Bronchial epithelial cell (primary cell): ENCODE data around the gene GNB2. TPM values are rescaled to one million over a fixed set of nuclear protein-coding genes. Genes with fewer than 3 reads are reported as not detected.

ENCODE experiments used
- DNase-seq: peaks from one replicate; pipeline ENCODE4 v3.0.0-alpha.2; 2010; ENCODE audit warnings: low read depth
- FAIRE-seq: peaks from 2 replicates; lab custom pipeline; 2011; peaks lifted over from hg19 to GRCh38; lab: Jason Lieb, UNC
- H3K27me3 ChIP-seq: 2 replicates; pipeline ENCODE4 v1.5.1; 2011; ENCODE audit warnings: low read length; ENCODE audit not compliant: control insufficient read depth, insufficient read depth
- H3K36me3 ChIP-seq: 2 replicates; pipeline ENCODE4 v1.5.1; 2011; ENCODE audit warnings: low read length; ENCODE audit not compliant: control insufficient read depth, insufficient read depth
- H3K4me3 ChIP-seq: 2 replicates; pipeline ENCODE4 v1.5.1; 2011; ENCODE audit warnings: mild to moderate bottlenecking, low read depth, low read length, control low read depth
- total RNA-seq: library from RNA; depleted of rRNA; stranded (reverse); fragments of >200 nt; gene quantifications from 2 replicates; pipeline ENCODE4 v1.2.1, GENCODE V29; 2014
- TF ChIP-seq, protein P1 (sequence below): IDR thresholded peaks from 2 replicates; pipeline ENCODE4 v1.5.1; 2011; ENCODE audit warnings: mild to moderate bottlenecking, moderate library complexity, low read length, control low read depth, inconsistent platforms; ENCODE audit not compliant: insufficient read depth, severe bottlenecking

The GNB2 gene
- total RNA-seq, 1 donor from 2014 or later = 66.1 TPM

DNA sequence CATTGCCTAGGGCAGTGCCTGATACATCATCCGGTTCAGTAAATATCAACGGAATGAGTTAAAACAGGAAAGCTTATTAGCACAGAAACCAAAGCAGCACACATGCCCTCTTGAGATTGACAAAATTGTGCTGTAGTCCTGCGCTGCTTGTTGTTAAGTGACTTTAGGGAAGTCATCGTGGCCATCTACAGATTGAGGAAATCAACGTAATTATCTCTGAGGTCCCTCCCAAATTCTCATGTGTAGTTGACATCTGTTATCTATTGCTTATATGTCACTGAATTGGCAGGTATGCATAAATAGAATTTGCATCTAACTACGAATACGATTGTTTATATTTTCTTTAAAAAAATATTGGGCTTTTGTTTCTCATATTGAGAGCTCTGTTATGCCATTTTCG, 3.5 kb upstream of the GNB2 start:
- no peaks in the 10 kb centered on the region for H3K27me3 ChIP-seq
- no peaks in the 10 kb centered on the region for H3K36me3 ChIP-seq
- TF ChIP-seq, protein P1, sequence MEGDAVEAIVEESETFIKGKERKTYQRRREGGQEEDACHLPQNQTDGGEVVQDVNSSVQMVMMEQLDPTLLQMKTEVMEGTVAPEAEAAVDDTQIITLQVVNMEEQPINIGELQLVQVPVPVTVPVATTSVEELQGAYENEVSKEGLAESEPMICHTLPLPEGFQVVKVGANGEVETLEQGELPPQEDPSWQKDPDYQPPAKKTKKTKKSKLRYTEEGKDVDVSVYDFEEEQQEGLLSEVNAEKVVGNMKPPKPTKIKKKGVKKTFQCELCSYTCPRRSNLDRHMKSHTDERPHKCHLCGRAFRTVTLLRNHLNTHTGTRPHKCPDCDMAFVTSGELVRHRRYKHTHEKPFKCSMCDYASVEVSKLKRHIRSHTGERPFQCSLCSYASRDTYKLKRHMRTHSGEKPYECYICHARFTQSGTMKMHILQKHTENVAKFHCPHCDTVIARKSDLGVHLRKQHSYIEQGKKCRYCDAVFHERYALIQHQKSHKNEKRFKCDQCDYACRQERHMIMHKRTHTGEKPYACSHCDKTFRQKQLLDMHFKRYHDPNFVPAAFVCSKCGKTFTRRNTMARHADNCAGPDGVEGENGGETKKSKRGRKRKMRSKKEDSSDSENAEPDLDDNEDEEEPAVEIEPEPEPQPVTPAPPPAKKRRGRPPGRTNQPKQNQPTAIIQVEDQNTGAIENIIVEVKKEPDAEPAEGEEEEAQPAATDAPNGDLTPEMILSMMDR = no peak
- FAIRE-seq (no peak), DNase-seq (no peak)
- H3K4me3 ChIP-seq = no peak overlapping the region

DNA sequence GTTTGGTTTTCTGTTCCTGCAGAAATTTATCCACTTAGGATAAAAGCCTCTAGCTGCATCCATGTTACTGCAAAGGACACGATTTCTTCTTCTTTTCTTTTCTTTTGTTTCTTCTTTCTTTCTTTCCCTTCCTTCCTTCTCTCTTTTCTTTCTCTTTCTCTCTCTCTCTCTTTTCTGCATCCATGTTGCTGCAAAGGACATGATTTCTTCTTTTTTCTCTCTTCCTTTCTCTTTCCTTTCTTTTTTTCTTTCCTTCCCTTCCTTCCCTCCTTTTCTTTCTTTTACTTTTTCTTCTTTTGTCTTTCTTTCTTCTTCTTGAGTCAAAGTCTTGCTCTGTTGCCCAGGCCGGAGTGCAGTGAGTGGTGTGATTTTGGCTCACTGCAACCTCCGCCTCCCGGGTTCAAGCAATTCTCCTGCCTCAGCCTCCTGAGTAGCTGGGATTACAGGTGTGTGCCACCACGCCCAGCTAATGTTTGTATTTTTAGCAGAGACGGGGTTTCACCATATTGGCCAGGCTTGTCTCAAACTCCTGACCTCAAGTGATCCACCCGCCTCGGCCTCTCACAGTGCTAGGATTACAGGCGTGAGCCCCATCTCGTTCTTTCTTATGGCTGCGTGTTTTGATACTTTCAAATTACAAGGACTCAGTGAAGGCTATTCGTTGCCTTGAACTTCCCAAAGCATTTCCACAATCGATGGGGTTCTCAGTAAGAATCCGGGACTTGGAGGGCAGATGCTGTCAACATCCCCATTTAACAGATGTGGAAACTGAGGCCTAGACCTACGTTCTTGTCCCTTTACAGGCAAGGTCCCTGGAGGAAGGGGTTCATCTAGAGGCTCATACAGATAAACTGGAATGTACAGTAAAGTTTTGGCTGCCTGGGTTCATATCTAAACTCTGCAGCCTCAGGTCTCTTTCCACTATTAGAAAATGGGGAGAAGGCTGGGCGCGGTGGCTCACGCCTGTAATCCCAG, 1.9 kb upstream of the GNB2 start:
- FAIRE-seq = no peak
- Histone ChIP-seq H3K36me3 (peaks cover 4% of the 10 kb centered on the region), H3K4me3 (no peak overlapping the region), H3K27me3 (no peaks in the 10 kb centered on the region)
- no peak for DNase-seq
- TF ChIP-seq, protein P1 = no peak

DNA sequence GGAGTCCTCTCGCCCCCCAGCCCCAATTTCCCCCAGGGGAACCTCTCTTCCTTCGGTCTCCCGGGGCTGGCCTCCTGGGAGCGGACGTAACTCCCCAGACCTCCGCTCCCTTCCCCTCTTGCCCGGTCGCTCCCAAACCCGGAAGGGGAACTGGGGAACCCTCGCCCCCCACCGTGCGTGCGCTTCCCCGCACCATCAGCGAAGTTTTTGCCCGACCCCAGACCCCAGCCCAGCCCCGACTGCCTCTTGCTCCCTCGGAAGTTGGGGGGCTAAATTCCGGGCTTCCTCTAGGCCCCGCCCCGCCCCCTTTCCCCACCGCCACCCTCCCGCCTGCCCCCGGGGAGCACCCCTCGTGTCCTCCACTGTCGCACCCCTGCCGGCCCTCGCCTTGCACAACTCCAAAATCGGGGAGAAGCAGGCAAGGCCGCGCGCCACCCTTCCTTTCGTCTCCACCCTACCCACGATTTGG, 436 bp downstream of the GNB2 start:
- peaks cover 20% of the 10 kb centered on the region for H3K36me3 ChIP-seq
- no peak for DNase-seq
- no peak for FAIRE-seq
- no peaks in the 10 kb centered on the region for H3K27me3 ChIP-seq
- TF ChIP-seq, protein P1 = no peak
- H3K4me3 ChIP-seq = peak overlapping the region; percentile 90

DNA sequence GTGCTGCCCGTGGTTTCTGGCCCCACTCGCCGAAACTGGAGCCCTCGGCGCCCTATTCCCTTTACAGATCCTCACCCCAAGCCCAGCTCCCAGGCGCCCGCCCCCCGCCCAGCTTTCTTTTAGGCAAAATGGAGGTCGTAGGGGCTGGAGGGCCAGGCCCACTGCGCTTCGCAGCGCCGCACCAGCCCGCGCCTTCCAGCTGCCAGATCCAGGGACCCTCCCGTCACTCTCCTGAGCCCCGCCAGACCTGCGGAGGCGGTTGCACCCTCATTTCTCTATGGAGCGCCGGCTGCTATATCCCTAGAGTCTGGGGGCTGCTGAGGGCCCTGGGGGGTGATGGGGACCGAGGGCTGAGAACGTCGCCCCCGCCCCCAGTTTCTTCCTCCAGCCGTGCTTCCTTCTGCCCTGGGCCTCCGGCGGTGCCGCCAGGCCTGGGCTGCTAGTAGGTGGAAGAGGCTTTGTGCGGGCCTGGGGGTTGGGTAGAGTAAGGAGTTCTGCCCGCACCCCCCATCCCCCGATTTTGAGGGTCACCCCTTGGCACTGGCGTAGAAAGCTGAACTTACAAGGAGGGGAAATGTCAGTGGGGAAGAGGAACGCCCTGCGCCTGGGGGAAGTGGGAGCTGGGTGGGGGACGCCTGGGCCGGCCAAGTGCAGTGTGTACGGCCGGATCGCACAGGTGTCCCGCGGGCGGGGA, 1.0 kb downstream of the GNB2 start:
- H3K36me3 ChIP-seq = peaks cover 22% of the 10 kb centered on the region
- no peak for DNase-seq
- no peak for FAIRE-seq
- TF ChIP-seq, protein P1 = no peak
- H3K4me3 ChIP-seq = peak overlapping the region; percentile 90
- no peaks in the 10 kb centered on the region for H3K27me3 ChIP-seq

DNA sequence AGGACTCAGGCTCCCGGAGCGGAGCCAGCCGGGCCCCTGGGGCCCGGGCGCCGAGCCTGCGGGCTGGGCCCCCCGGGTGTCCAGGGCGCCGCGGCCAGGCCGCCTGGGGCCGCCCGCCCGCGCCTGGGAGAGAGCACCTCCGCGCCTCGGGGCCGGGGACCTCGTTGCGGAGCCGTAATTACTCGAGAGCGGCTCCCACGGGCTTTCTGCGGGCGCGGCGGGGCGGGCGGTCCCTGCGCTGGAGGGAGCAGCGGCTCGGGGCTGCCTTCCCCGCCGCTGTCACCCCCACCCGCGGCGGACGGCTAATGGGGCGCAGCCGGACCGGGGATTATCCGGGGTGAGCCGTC, 1.5 kb downstream of the GNB2 start:
- no peak for DNase-seq
- H3K4me3 ChIP-seq = peak overlapping the region; percentile 90
- TF ChIP-seq, protein P1 = no peak
- H3K36me3 ChIP-seq = peaks cover 24% of the 10 kb centered on the region
- no peak for FAIRE-seq
- H3K27me3 ChIP-seq = no peaks in the 10 kb centered on the region
